Melanocyte of skin (primary cell): Measurements from ENCODE around the gene CIAO1. TPM values are rescaled to one million over a fixed set of nuclear protein-coding genes. Genes with fewer than 3 reads are reported as not detected.

Source experiments
- total RNA-seq, 2 donors: library from RNA; depleted of rRNA; stranded (reverse); fragments of >200 nt; gene quantifications; 2 replicates each; pipeline ENCODE4 v1.2.3, GENCODE V29; 2012

The CIAO1 gene
- total RNA-seq: 100 to 1,000 TPM; 127 to 141 TPM

GRCh38 chr2:96265840-96266679 lies at the start of gene CIAO1, which contains the start of gene TMEM127:
Gene CIAO1 (plus strand): TSS chr2:96266225. CDS start chr2:96266351, 126 bp downstream.
Gene TMEM127 (minus strand): TSS chr2:96265997. CDS start chr2:96265381, 616 bp downstream.

GRCh38 chr2:96305091-96305978 lies 39.3 kb downstream of the CIAO1 start, which contains the start of gene SNRNP200:
Gene SNRNP200 (minus strand): TSS chr2:96305546. CDS start chr2:96305437, 109 bp downstream.

Other genes starting within 250 kb of the CIAO1 start
- gene GPAT2, start 231.3 kb upstream of the CIAO1 start, total RNA-seq: 1 to 10 TPM in 1 of 2 donors, under 1 TPM in 1; under 0.01 to 4.5 TPM
- gene ADRA2B, start 149.7 kb upstream of the CIAO1 start, total RNA-seq: under 1 TPM in 1 of 2 donors, not detected in 1; under 0.01 TPM
- gene ASTL, start 127.7 kb upstream of the CIAO1 start, total RNA-seq: not detected
- 1 to 10 TPM; 1.0 to 1.7 TPM for gene DUSP2, start 120.8 kb upstream of the CIAO1 start, total RNA-seq
- gene STARD7, start 57.4 kb upstream of the CIAO1 start, total RNA-seq: 100 to 1,000 TPM; 237 to 341 TPM
- 10 to 100 TPM; 25.0 to 34.4 TPM for gene TMEM127, start 228 bp upstream of the CIAO1 start, total RNA-seq
- gene SNRNP200, start 39.3 kb downstream of the CIAO1 start, total RNA-seq: 10 to 100 TPM; 35.4 to 62.9 TPM
- 10 to 100 TPM in 1 of 2 donors, under 1 TPM in 1; under 0.01 to 12.0 TPM for gene ITPRIPL1, start 59.1 kb downstream of the CIAO1 start, total RNA-seq
- 10 to 100 TPM; 17.6 to 34.0 TPM for gene NCAPH, start 69.5 kb downstream of the CIAO1 start, total RNA-seq
- gene NEURL3, start 239.1 kb downstream of the CIAO1 start, total RNA-seq: under 1 TPM; under 0.01 to 0.34 TPM